Stimulated activated CD8-positive, alpha-beta memory T cell treated with anti-CD3 and anti-CD28 coated beads, Interleukin-4, amount 100 ng/mL, for 1 hour (primary cell): Measurements from ENCODE around the gene NAA80.

Source experiments
- DNase-seq, 2 donors: peaks; one replicate each; pipeline ENCODE4 v3.0.0-alpha.2; 2020; ENCODE audit warnings: low read depth in 2 of 2, low spot score in 1 of 2

The NAA80 gene, protein sequence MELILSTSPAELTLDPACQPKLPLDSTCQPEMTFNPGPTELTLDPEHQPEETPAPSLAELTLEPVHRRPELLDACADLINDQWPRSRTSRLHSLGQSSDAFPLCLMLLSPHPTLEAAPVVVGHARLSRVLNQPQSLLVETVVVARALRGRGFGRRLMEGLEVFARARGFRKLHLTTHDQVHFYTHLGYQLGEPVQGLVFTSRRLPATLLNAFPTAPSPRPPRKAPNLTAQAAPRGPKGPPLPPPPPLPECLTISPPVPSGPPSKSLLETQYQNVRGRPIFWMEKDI

DNA sequence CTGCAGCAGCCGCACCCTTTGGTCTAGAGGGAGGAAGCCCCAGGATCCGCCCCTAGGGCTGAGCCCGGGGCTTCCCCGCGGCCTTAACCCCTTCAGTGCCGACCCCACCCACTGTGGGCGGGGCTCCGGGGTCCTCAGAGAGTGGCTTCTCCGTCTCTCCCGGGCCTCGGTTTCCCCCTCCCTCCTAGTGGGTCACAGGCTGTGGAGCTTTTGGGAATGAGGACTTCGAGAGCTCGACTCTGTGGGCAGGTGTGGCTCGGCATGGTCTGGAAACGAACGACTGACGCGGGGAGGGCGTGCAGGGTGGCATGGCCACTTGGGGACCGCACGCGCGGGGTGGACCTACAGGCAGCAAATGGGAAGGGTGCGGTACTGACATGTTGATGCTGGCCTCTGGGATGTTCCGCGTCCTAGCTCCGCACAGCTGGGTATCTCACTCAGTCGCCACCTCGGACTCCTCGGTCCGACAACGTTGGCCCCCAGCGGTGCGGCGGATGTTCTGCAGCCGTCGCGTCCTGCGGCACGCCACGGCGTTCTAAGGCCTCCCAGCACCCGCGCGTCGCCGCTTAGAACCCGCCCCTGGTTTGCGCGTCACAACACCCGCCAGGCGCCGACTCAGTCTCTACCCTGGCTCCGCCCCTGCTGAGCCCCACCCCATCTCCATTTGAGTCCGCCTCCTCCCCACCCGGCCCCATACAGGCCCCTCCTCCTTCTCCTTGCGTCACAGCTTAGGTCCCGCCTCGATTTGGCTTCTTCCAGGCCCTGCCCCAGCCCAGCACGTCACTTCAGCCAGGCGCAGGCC is at the start of gene NAA80, which contains the start of gene HYAL3:
NAA80 (minus strand) TSS at position 570 of the 802 bp plus-strand sequence. CDS start 1,942 bp downstream, outside the sequence.
HYAL3 (minus strand) TSS at position 570 of the 802 bp plus-strand sequence. CDS start 3,803 bp downstream, outside the sequence.
- DNase-seq, result peak; percentile 98 to 99

DNA sequence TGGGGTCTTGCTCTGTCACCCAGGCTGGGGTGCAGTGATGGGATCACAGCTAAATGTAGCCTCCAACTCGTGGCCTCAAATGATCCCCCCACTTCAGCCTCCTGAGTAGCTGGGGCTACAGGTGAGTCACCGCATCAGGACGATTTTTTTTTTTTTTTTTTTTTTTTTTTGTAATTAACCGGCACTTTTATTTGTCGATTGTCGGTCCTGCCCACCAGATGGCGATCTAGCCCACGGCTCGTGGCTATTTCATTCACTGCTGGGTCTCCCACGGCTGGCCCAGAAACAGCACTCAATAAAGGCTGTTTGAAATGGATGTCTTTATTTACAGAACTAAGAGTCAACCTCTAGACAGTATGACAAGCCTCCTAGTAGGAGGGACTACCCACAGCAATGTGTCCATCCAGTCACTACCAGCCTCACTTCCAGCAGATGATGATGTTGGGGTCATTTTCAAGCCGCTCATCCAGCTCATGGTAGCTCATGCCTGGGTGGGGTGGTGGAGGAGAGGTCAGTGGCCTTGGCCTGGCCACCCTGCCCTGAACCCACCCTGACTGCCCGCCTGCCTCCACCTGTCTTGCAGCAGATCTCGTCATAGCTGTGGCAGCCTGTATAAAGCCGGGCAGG is 48.1 kb upstream of the NAA80 start:
- peak in 1 of 2 donors; percentile 61 for DNase-seq

DNA sequence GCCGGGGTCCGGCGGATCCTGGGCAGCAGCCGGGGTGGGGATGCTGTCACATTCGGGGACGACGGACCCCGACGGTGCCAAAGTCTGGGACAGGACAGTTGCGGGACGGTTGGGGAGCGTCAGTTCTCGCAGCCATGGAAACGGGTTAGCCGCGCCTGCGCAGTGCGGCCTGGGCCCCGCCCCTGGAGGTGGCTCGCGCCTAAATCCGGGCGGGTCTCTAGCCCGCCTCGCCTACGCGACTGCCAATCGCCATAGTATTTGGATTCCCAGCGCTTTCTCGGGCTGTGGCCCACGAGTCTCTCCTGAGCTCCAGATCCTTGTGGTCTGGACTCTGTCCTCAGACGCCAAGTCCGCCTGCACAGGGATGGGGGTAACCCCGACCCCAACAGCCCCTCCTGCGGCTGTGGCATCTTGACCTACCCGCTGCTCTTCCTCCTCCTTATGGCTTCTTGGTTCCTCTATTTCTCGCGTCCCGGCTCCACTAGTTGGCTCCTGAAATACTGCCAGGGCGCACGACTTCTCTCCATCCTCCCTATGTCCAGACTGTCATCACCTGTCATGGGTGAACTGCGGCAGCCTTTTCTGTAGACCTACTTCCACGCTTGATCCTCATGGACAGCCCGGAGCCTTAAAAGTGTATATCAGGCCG is 46.5 kb upstream of the NAA80 start, which contains the start of gene ZMYND10:
ZMYND10 (minus strand) TSS at position 147 of the 649 bp plus-strand sequence. CDS start 153 bp downstream, outside the sequence.
- DNase-seq, result peak in 1 of 2 donors; percentile 60

DNA sequence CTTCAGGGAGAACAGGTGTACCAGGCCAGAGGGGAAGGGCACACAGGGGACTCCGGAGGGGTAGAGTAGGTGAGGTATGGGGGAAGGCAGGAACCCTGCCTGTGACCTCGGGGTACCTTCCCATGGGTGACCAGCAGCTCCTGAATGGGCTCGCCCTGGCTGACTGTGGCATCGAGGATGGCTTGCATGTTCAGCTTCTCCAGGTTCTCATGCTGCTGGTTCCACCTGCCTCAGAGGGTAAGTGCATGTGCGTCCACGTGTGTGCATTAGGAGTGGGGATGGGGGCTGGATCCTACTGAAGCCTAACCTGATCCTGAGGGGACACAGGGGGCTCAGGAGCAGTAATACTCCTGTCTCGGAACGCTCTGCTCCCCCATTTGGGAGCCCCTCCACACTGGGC is 45.8 kb upstream of the NAA80 start:
- DNase-seq, result no peak

DNA sequence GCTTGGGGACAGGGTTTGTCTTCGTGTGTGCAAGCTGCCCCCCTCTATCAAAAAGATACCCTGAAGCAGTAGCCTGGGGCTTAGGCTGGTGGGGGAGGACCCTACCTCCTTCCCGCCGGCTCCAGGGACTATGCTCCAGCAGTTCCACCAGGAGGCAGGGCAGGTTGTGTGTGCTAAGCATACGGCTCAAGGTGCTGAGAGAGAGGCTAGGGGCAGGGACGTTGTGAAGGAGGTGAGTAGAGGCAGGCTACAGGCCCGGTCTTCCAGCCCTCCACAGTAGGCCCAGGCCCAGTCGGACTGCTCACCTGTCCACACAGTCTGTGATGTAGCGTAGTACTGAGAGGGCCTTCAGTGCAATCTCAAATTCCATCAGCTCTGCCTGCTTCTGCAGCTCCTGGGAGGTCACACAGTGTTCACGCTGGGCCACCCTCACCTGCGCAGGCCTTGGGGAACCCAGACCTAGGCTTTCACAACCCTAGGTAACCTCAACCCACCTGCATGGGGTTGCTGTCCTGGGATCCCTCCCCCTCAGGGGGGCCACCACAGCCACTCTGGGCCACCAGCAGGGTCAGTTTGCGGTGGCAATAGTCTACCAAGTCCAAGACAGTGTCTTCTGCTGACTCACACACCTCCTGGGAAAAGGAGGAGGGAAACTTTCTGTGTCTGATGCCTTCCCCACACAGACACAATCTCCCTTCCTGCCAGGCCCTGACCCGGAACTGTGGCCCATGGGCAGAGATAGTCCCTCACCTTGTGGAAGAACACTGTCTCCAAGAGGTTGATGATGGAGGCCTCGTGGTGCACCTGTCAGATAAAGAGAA is 43.8 kb upstream of the NAA80 start:
- no peak for DNase-seq

DNA sequence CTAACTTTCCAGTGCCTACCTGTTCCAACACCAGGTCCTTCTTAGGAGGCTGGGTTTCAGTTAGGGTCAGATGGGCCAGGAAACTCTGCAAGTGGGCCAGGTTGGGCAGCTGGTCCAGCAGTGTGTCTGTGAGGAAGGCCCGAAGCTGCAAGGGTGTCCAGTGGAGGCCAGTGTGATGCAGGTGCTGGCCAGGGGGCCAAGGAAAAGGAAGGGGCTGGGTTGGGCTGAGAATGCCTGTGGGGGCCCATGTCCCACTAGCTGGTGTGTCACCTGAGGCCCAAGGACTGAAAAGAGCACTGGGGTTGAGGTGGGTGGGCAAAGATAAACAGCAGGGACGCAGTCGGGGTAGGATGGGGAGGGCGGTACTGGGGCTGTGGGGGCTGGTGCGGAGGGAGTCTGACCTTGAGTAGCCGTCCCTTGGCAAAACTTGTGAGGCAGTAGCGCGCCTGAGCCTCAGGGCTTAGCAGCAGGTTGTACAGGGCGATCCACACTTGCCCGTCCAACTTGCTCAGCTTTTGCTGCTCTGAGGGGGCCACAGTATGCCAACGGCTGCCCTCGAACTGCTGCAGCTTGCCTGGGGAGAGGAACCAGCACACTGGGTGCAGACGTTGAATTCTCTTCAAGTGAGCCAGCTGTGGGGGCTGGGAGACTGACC is 42.9 kb upstream of the NAA80 start:
- no peak for DNase-seq

DNA sequence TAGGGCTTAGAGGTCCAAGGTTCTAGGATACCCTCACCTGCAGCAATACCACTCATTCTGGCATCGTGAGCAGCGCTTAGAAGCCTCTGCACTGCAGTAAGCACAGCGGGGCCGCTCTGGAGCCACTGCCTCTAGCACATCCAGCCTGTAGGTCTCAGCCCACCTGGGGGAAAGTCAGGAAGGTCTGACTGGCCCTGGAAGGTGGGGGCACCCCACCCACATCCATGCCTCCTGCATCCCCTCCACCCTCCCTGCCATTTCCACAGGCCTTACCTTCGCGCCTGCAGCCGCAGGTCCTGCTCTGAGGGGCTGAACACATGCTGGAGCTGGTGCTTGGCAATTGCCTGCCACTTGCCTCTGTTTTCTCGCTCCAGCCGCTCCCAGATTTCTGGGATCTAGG is 42.3 kb upstream of the NAA80 start:
- DNase-seq, result no peak

DNA sequence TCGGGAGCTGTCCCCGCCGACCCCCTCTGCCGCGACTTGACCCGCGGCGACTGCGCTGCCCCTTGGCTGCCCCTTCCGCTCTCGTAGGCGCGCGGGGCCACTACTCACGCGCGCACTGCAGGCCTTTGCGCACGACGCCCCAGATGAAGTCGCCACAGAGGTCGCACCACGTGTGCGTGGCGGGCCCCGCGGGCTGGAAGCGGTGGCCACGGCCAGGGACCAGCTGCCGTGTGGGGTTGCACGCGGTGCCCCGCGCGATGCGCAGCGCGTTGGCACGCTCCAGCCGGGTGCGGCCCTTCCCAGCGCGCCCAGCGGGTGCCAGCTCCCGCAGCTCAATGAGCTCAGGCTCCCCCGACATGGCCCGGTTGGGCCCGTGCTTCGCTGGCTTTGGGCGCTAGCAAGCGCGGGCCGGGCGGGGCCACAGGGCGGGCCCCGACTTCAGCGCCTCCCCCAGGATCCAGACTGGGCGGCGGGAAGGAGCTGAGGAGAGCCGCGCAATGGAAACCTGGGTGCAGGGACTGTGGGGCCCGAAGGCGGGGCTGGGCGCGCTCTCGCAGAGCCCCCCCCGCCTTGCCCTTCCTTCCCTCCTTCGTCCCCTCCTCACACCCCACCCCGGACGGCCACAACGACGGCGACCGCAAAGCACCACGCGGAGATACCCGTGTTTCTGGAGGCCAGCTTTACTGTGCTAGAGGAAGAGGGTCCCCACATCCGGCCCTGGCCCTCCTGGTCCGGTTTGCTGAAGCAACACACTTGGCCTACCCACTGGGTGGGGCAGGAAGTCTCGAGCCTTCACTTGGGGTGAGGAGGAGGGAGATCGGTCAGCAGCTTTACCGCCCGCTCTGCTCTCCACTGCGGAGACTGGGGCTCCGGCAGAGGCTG is 41.5 kb upstream of the NAA80 start, which contains the start of gene RASSF1:
RASSF1 (minus strand) TSS at position 389 of the 882 bp plus-strand sequence; CDS start at position 358, 31 bp downstream.
- DNase-seq, result no peak

DNA sequence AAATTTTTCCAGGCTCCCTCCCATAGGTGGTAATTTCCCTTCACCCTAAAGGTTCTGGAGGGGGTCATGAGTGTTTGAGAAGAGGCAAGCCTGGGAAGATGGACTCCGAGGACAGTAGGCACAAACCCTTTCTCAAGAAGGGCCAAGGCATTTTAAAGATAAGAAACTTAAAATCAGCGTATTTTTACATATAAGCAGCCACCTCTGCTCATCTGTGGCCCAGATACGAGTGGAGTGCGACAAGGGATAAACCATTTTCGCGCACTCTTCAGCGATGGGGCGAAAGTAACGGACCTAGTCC is 40.9 kb upstream of the NAA80 start:
- DNase-seq, result no peak

DNA sequence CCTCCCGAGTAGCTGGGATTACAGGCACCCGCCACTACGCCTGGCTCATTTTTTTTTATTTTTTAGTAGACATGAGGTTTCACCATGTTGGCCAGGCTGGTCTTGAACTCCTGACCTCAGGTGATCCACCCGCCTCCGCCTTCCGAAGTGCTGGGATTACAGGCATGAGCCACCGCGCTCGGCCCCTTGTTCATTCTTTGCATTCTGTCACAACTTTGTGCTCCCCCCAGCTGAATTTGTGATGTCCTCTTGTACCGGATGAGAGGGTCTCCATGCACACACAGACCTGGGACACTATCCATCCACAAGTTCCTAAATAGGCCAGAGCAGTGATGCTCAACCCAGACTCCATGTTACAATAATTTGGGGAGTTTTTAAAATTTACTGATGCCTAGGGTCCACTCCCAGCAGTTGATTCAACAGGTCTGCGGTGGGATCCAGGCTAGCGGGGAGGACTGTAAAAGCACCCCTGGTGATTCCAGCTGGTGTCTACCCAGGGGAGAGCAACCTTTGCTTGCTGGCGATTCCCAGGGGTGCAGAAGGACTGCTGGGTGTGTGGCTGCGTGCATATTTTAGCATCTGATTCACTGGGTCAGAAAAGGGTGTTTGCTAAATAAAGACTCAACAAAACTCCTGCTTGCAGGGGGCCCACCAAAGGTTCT is 40.4 kb upstream of the NAA80 start:
- DNase-seq, result no peak

DNA sequence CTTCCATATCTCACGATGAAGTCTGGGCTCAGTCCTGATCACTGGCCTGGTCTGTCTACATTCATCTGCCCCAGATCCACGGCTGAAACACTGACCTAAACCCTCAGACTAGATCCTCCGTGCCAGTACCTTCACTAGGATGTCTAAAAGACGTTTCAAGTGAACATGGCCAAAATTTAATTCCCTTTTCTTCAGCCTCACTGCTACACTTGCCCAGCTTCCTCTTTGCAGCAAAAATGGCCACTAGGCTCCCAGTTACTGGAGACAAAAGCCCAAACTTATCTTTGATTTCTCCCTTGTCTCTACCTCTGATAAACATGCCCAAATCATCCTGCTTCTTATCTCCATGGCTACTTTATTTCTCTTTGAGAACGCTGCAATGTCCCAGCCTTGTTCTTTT is 39.8 kb upstream of the NAA80 start:
- no peak for DNase-seq

DNA sequence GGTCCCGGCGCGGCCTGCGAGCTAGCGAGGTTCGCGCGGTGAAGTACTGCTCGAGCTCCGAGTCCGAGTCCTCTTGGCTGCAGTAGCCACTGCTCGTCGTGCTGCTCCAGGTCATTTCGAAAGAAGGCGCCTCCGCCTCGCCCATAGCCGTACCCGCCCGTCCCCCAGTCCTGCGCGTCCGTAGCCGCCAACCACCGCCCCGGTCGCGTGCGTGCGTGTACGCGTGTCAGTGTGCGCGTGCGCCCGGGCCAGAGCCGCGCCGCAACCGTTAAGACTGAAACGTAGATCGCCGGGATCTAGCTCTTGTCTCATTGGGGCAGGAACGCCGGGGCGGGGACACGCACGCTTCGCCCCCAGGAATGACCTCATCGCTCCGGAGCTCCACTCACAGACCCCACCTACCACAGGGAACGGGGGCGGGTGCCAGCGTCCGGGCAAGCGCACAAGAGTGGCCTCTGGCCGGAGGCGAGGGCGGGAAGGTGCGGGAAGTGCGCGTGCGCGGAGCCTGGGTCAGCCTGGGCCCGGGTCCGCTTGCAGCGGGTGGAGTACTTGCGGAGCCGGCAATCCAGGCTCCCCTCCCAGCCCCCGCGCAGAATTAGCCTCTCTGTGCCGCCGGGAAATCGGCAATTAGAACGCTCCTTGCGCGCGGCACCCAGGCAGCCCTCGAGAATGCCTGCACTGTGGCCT is 38.1 kb upstream of the NAA80 start:
- peak; percentile 77 to 81 for DNase-seq

DNA sequence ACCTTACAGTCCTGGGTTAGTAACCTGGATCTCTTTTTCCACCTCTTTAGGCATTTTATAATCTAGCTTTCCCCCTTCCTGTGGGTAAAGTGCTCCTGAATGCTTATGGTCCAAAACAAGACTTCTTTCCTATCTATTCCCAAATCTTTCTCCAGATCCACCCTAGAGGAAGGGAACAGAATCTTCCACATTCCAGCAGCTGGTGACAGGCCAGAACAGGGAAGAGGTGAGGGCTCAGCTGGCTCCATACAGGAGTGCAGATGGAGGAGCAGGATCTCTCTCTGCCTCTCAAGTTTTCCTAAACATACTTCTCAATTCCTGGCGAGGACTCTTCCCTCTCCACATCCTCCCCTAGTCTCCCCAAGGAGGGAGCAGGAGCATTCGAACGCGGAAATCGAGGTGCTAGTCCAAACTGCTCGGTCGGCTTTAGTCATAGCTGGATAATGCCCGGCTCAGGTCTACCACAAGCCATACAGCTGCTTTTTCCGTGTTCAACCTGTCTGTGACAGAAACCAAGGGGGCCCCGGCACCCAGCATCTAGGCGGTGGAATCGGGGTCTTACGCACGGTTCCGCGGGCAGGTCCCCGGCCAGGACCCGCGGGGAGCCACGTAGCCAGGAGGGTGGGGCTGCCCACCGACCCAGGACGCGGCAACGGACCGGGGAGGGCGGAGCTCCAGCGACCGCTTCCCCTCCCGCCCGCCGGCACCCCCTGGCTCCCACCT is 37.4 kb upstream of the NAA80 start:
- no peak for DNase-seq

DNA sequence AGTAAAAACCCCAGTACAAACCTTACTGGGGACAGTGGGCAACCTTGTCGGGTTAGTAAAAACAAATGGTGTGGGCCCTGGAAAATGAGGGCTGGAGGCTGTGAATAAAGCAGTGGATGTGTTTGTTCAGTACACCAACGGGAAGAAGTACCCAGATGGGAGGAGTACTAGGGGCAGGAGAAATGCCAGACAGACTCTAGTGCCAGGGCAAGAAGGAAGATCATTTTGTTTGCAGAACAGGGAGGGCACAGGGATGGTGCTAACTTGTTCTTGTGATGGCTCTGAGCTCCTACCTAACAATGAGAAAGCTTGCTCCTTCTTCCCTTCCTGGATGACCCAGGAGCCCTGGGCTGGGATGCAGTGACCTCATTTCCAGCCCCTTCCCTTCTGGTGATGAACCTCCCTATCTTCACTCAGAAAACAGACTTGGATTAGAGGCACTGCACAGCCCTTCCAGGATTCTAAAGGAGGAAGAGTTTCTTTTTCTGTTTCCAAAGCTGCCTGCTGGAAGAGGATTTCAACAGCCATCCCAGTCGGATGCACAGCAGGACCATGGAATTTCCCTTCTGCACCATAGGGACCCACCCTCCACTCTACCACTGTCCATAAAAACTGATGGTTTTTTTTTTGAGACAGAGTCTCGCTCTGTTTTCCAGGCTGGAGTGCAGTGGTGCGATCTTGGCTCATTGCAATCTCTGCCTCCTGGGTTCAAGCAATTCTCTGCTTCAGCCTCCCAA is 35.3 kb upstream of the NAA80 start:
- DNase-seq, result no peak

DNA sequence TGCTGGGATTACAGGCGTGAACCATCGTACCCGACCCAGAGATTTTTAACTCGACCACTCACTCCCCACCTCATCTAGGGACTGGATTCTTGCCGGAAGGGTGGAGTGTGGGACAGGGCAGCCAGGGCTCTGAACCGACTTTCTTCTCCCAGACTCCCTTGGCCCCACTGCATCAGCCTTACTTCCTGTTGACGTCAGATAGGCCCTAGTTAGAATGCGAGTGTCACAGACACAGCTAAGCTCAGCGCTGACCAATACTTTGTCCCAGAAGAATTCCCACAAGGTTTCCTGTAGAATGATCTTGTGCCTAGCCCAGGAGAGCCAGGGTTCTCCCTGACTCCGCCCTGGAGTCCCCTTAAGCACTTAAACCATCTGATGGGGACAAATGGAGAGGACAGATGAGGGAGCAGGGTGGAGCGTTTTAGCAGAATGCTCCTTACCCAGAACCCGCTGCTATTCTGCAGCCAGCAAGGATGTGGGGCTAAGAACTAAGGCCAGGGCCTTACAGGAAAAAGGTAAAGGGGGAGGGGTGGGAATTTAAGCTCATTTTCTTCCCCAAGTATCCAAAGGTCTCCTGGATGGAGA is 34.6 kb upstream of the NAA80 start:
- no peak for DNase-seq

DNA sequence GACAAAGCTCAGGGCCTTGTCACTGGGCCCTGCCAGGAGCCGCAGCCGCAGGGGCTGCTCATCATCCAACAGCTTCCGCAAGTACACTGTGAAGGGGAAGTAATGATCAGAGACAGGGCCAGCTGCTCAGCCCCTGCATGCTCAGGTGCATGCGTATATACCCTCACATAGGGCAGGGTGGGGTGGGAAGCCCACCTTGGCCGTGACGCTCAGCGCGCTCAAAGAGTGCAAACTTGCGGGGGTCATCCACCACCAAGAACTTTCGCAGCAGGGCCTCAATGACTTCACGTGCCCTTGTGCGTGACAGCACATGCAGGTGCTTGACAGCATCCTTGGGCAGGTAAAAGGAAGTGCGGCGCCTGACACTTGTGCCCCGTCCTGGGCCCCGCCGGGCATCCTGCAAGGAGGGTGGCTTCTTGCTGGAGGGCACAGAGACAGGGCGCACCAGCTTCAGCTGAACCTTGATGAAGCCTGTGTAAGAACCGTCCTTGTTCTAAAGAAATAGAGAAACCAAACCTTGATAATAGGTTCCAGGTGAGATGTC is 32.2 kb upstream of the NAA80 start:
- DNase-seq, result no peak
